ENCODE results near the gene SLITRK6.
A peak's percentile ranks its signal among the peaks of the same experiment; 100 is the strongest.
"Not testable (repeated sequence)": the region's sequence is repeated elsewhere in the genome, so short reads cannot be mapped to it uniquely, and the experiment has no call there.

SLITRK6 gene

DNA sequence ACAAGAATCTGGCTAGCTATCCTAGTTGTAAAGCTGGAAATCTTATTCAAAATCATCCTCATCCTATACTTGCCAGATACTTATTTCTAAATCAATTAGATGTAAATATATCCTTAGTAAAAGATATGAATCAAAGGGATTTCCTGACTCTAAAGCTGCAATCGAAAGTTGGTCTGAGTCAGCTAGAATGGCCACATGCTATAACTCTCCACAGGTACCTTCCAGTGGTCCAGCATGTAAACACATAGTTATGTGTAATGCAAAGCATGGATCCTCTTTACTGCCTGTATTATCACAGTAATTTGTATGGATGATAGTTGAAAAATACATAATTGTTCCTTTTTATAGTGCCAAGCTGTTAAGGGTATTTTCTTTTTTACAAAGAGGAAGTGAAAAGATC, 27.4 kb downstream of the SLITRK6 start:
- TF ChIP-seq EZH2phosphoT487 (IDR thresholded peaks at IDR 0.05; ENCODE audit: borderline replicate concordance, low read length) (no peak), CTCF (IDR thresholded peaks at IDR 0.05; ENCODE audit: low read depth, low read length, poor library complexity, severe bottlenecking) (no peak)
- no peaks in the 10 kb centered on the region; the same call in 1 of the 2 replicates for H3F3A ChIP-seq (ENCODE audit: control insufficient read depth, insufficient read depth)
- peaks cover 32% of the 10 kb centered on the region for H3K4me1 ChIP-seq (ENCODE audit: control insufficient read depth, low read length)
- peaks cover 10% of the 10 kb centered on the region for H3K36me3 ChIP-seq (ENCODE audit: control insufficient read depth, low read length)
- peaks cover 32% of the 10 kb centered on the region for H3K9me3 ChIP-seq (ENCODE audit: control insufficient read depth, insufficient read depth, low read length)
- no peaks in the 10 kb centered on the region for H3K79me2 ChIP-seq (ENCODE audit: control insufficient read depth, low read length)
- H3K4me2 ChIP-seq (ENCODE audit: low read length): peak overlapping the region; percentile 62
- no peaks in the 10 kb centered on the region for H4K20me1 ChIP-seq (ENCODE audit: control insufficient read depth, insufficient read depth, low read depth, low read length)
- H3K27ac ChIP-seq (ENCODE audit: low read depth, low read length): peak overlapping the region; percentile 66
- H3K4me3 ChIP-seq (ENCODE audit: low read length): peak overlapping the region; percentile 40
- H3K9me2 ChIP-seq (replicated peaks; ENCODE audit: control insufficient read depth, low read length): no peaks in the 10 kb centered on the region
- H3K27me3 ChIP-seq (ENCODE audit: control insufficient read depth, low read length): no peaks in the 10 kb centered on the region

DNA sequence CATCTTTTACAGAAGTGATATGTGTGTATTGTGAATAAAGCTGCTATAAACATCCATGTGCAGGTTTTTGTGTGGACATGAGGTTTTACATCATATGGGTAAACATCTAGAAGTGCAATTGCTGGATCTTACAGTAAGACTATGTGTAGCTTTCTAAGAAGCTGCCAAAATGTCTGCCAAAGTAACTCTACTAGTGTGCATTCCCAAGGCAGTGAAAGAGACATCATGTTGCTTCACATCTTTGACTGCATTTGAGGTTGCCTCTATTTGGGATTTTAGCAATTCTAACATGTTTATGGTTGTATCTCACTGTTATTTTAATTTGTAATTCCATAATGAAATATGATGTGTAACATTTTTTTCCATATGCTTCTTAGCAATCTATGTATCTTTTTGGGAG, 30.3 kb downstream of the SLITRK6 start:
- H3K36me3 ChIP-seq (ENCODE audit: control insufficient read depth, low read length): peaks cover 10% of the 10 kb centered on the region
- H4K20me1 ChIP-seq (ENCODE audit: control insufficient read depth, insufficient read depth, low read depth, low read length): no peaks in the 10 kb centered on the region
- TF ChIP-seq EZH2phosphoT487 (IDR thresholded peaks at IDR 0.05; ENCODE audit: borderline replicate concordance, low read length) (no peak), CTCF (IDR thresholded peaks at IDR 0.05; ENCODE audit: low read depth, low read length, poor library complexity, severe bottlenecking) (no peak)
- no peaks in the 10 kb centered on the region for H3K27me3 ChIP-seq (ENCODE audit: control insufficient read depth, low read length)
- no peak overlapping the region for H3K4me2 ChIP-seq (ENCODE audit: low read length)
- no peaks in the 10 kb centered on the region for H3K9me2 ChIP-seq (replicated peaks; ENCODE audit: control insufficient read depth, low read length)
- H3F3A ChIP-seq (ENCODE audit: control insufficient read depth, insufficient read depth): no peaks in the 10 kb centered on the region; the same call in 1 of the 2 replicates
- H3K79me2 ChIP-seq (ENCODE audit: control insufficient read depth, low read length): no peaks in the 10 kb centered on the region
- H3K4me1 ChIP-seq (ENCODE audit: control insufficient read depth, low read length): peaks cover 34% of the 10 kb centered on the region
- H3K4me3 ChIP-seq (ENCODE audit: low read length): no peak overlapping the region
- no peak overlapping the region for H3K27ac ChIP-seq (ENCODE audit: low read depth, low read length)
- H3K9me3 ChIP-seq (ENCODE audit: control insufficient read depth, insufficient read depth, low read length): peaks cover 22% of the 10 kb centered on the region

- H4K20me1 ChIP-seq (ENCODE audit: control insufficient read depth, insufficient read depth, low read depth, low read length): no peaks in the 10 kb centered on the region
- no peak overlapping the region for H3K4me3 ChIP-seq (ENCODE audit: low read length)
- no peaks in the 10 kb centered on the region for H3F3A ChIP-seq (ENCODE audit: control insufficient read depth, insufficient read depth)
- no peaks in the 10 kb centered on the region for H3K27me3 ChIP-seq (ENCODE audit: control insufficient read depth, low read length)
- H3K9me3 ChIP-seq (ENCODE audit: control insufficient read depth, insufficient read depth, low read length): no peaks in the 10 kb centered on the region
- H3K4me2 ChIP-seq (ENCODE audit: low read length): no peak overlapping the region
- TF ChIP-seq CTCF (IDR thresholded peaks at IDR 0.05; ENCODE audit: low read depth, low read length, poor library complexity, severe bottlenecking): no peak
- no peak for TF ChIP-seq EZH2phosphoT487 (IDR thresholded peaks at IDR 0.05; ENCODE audit: borderline replicate concordance, low read length)
- H3K4me1 ChIP-seq (ENCODE audit: control insufficient read depth, low read length): no peaks in the 10 kb centered on the region
- no peaks in the 10 kb centered on the region for H3K9me2 ChIP-seq (replicated peaks; ENCODE audit: control insufficient read depth, low read length)
- H3K36me3 ChIP-seq (ENCODE audit: control insufficient read depth, low read length): no peaks in the 10 kb centered on the region
- no peak overlapping the region for H3K27ac ChIP-seq (ENCODE audit: low read depth, low read length)
- no peaks in the 10 kb centered on the region for H3K79me2 ChIP-seq (ENCODE audit: control insufficient read depth, low read length)
Observed at GRCh38 chr13:85755123-85755522, 44.1 kb downstream of the SLITRK6 start.

DNA sequence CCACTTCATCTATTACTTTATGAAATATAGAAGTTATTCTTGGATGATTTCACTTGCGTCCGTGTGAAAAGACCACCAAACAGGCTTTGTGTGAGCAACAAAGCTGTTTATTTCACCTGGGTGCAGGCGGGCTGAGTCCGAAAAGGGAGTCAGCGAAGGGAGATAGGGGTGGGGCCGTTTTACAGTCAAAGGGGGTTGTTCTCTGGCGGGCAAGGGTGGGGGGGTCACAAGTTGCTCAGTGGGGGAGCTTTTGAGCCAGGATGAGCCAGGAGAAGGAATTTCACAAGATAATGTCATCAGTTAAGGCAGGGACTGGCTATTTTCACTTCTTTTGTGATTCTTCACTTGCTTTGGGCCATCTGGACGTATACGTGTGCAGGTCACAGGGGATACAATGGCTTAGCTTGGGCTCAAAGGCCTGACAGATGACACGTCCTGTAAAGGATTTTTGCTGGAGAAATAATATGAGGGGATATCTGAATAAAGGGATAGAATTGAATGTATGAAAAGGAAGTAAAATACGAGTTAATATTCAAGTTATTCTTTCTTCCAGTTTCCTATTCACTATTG, 55.9 kb downstream of the SLITRK6 start:
- H3K36me3 ChIP-seq (ENCODE audit: control insufficient read depth, low read length); H3F3A ChIP-seq (ENCODE audit: control insufficient read depth, insufficient read depth); H3K4me2 ChIP-seq (ENCODE audit: low read length); H3K9me3 ChIP-seq (ENCODE audit: control insufficient read depth, insufficient read depth, low read length); H3K4me3 ChIP-seq (ENCODE audit: low read length); H3K9me2 ChIP-seq (replicated peaks; ENCODE audit: control insufficient read depth, low read length); H3K27ac ChIP-seq (ENCODE audit: low read depth, low read length); H3K27me3 ChIP-seq (ENCODE audit: control insufficient read depth, low read length); H3K4me1 ChIP-seq (ENCODE audit: control insufficient read depth, low read length); H4K20me1 ChIP-seq (ENCODE audit: control insufficient read depth, insufficient read depth, low read depth, low read length); H3K79me2 ChIP-seq (ENCODE audit: control insufficient read depth, low read length): not testable (repeated sequence)

Measured in DOHH2 (cell line).